Fibroblast of mammary gland (primary cell): Measurements from ENCODE around the gene FOXO6.

Experiments
- DNase-seq: peaks from one replicate; pipeline ENCODE4 v3.0.0-alpha.2; 2010; ENCODE audit warnings: low read depth
- H3K4me3 ChIP-seq: 2 replicates; pipeline ENCODE4 v1.5.1; 2011; ENCODE audit warnings: low read depth, mild to moderate bottlenecking, low read length, moderate library complexity; ENCODE audit not compliant: control insufficient read depth
- CTCF ChIP-seq: conservative IDR thresholded peaks from 2 replicates; pipeline ENCODE4 v1.5.1; 2011; ENCODE audit warnings: low read depth, low read length, inconsistent platforms; ENCODE audit not compliant: control insufficient read depth, insufficient read depth

FOXO6 gene

DNA sequence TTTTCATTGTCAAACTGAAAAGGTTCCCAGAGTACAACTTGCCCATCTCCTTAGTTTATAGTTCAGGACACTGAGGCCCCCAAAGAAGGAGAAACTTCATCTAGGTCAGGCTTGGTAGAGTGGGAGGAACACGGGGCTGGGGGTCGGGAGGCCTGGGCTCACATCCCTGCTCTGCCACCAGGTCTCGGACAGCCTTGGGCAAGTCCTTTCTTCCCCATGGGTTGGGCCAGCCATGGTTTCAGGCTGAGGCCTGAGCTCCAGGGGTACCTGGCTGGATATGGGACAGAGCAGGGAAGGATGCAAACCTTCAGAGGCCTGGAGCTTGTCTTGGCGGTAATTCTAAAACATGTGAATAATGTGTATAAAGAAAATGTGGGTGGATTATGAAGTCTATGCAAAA, 17.0 kb downstream of the FOXO6 start:
- H3K4me3 ChIP-seq: no peak overlapping the region
- DNase-seq: no peak
- no peak for TF ChIP-seq CTCF

DNA sequence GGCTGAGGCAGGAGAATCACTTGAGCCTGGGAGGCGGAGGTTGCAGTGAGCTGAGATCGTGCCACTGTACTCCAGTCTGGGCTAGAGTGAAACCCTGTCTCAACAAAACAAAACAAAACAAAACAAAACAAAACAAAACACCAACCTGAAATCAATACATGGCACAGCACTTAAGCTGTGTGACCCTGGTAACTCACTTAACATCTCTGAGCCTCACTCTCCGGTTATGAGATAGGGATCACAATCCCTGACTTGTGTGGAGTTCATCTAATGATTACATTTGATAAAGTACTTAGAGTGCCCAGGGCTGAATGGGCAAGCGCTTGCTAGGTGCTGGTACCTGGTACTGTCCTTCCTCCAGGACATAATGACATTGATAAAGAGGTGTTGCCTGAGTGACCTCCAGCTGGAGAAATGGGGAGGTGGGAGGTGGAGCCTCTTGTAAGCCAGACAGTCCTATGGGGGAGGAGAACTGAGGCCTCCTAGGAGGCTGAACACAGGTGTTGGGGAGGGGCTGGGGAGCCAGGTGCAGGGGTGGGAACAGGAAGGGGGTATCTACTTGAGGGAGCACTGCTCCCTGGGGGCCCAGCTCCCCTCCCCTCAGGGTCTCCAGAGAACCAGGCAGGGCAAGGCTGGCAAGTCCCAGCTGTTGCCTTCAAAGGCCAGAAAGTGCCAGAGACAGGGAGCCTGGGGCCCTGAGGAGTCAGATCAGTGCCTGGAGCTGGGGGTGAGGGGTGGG, 17.9 kb downstream of the FOXO6 start:
- DNase-seq: no peak
- no peak for TF ChIP-seq CTCF
- no peak overlapping the region for H3K4me3 ChIP-seq

- DNase-seq: no peak
- no peak overlapping the region for H3K4me3 ChIP-seq
- TF ChIP-seq CTCF: no peak
Observed at GRCh38 chr1:41379738-41380130, 18.5 kb downstream of the FOXO6 start.

DNA sequence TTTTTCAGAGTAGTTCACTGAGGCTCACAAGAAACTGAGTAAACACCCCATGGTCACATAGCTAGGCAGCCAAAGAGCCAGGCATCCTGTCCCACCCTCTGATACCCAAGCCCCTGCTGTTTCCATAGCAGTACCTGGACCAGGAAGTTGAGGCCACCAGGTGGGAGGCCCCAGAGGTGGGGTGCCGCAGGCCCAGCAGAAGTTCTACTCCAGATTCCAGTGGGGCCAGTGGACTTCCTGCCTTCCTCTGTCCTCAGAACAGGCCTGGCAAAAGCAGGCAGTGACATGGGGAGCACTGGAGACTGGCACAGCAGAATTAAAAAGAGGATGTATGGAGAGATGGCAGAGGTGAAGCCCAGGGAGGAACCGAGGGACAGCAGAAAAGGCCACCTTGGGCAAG, 19.0 kb downstream of the FOXO6 start:
- no peak overlapping the region for H3K4me3 ChIP-seq
- no peak for DNase-seq
- TF ChIP-seq CTCF: no peak

- H3K4me3 ChIP-seq: no peak overlapping the region
- DNase-seq: no peak
- TF ChIP-seq CTCF: no peak
Observed at GRCh38 chr1:41380979-41381691, 19.9 kb downstream of the FOXO6 start.

GRCh38 chr1:41381692-41382479, 20.7 kb downstream of the FOXO6 start:
- DNase-seq: peak; percentile 28
- peak overlapping the region; percentile 12 for H3K4me3 ChIP-seq
- no peak for TF ChIP-seq CTCF
